HCT116 (cell line): ENCODE measurements around the gene WDR33. TPM values are rescaled to one million over a fixed set of nuclear protein-coding genes. Genes with fewer than 3 reads are reported as not detected.

Experiments
- ATAC-seq: fragments of 200-7000 bp; cut with Tn5 transposase; 2 replicates; pipeline ENCODE4 v1.9.1; 2020; ENCODE audit warnings: mild to moderate bottlenecking, moderate library complexity
- BruUV-seq: library from RNA; stranded (reverse); fragments of 400-500 nt; replicated peaks from 2 replicates; lab custom pipeline; 2021; lab: Mats Ljungman, UMichigan
- CTCF ChIA-PET: fragments of 300-600 bp; sonication (Branson Sonifier 250); formaldehyde crosslinking; loops from one replicate; lab custom pipeline; 2021; ENCODE audit warnings: antibody characterized with exemption; lab: Charles Lee
- POLR2A ChIA-PET: fragments of 300-600, 350-600 bp; sonication (Branson Sonifier 250); formaldehyde crosslinking; loops from one replicate; lab custom pipeline; 2021; ENCODE audit warnings: antibody characterized with exemption; lab: Charles Lee
- RAD21 ChIA-PET, 2 experiments: fragments of 300-600 bp; sonication (Branson Sonifier 250); formaldehyde crosslinking; loops; one replicate each; lab custom pipeline; 2023; ENCODE audit warnings: low total read pairs in 2 of 2; ENCODE audit not compliant: uncharacterized antibody in 2 of 2, unreplicated experiment in 2 of 2, low non-redundant PET in 1 of 2; lab: Charles Lee
- DNase-seq: peaks from one replicate; pipeline ENCODE4 v3.0.0-alpha.2; 2010; ENCODE audit warnings: low read depth, low spot score
- H2AFZ ChIP-seq: fragments of 200-600 bp; shearing (Covaris generic), sonication (generic); 2 replicates; pipeline ENCODE4 v1.6.1; 2017; ENCODE audit warnings: low read depth, mixed run types, mixed read lengths, antibody characterized with exemption, low read length; ENCODE audit not compliant: poor library complexity, severe bottlenecking
- H3K27ac ChIP-seq: 2 replicates; pipeline ENCODE4 v1.5.1; 2012; ENCODE audit warnings: low read depth, low read length
- H3K27me3 ChIP-seq: fragments of 200-600 bp; sonication (generic); 2 replicates; pipeline ENCODE4 v1.6.1; 2016; ENCODE audit warnings: mixed run types, low read length, mixed read lengths; ENCODE audit not compliant: insufficient read depth
- H3K36me3 ChIP-seq, 2 experiments: fragments of 200-500 bp in 1 of 2; fragments of 200-600 bp in 1 of 2; sonication (Bioruptor generic) in 1 of 2; sonication (generic) in 1 of 2; 2 replicates each; pipeline versions ENCODE4 v1.5.1 to v1.6.1; 2014 to 2016; ENCODE audit warnings: low read length in 2 of 2, inconsistent platforms in 1 of 2, mixed read lengths in 1 of 2, mixed run types in 1 of 2; ENCODE audit not compliant: insufficient read depth in 2 of 2, control insufficient read depth in 1 of 2
- H3K4me1 ChIP-seq, 2 experiments: fragments of 200-600 bp in 1 of 2; sonication (generic) in 1 of 2; 2 replicates each; pipeline versions ENCODE4 v1.5.1 to v1.6.1; 2012 to 2017; ENCODE audit warnings: low read length in 2 of 2, inconsistent platforms in 1 of 2, mild to moderate bottlenecking in 1 of 2, mixed read lengths in 1 of 2, mixed run types in 1 of 2, moderate library complexity in 1 of 2; ENCODE audit not compliant: insufficient read depth in 2 of 2, control insufficient read depth in 1 of 2
- H3K4me2 ChIP-seq: fragments of 200-600 bp; sonication (generic); 2 replicates; pipeline ENCODE4 v1.6.1; 2017; ENCODE audit warnings: mixed run types, low read length, mixed read lengths
- H3K4me3 ChIP-seq, 2 experiments: fragments of 200-600 bp in 1 of 2; sonication (generic) in 1 of 2; replicated peaks in 1 of 2; 2 replicates each; pipeline ENCODE4 v1.5.1; 2011 to 2016; ENCODE audit warnings: low read length in 2 of 2, control low read depth in 1 of 2, low read depth in 1 of 2, mild to moderate bottlenecking in 1 of 2, mixed read lengths in 1 of 2, mixed run types in 1 of 2
- H3K79me2 ChIP-seq: fragments of 200-600 bp; sonication (generic); 2 replicates; pipeline ENCODE4 v1.6.1; 2017; ENCODE audit warnings: mild to moderate bottlenecking, mixed run types, low read length, moderate library complexity, mixed read lengths; ENCODE audit not compliant: insufficient read depth
- H3K9ac ChIP-seq: fragments of 200-600 bp; sonication (generic); 2 replicates; pipeline ENCODE4 v1.6.1; 2016; ENCODE audit warnings: low read length, mixed read lengths
- H3K9me2 ChIP-seq: fragments of 200-600 bp; sonication (generic), shearing (Covaris generic); 2 replicates; pipeline ENCODE4 v1.6.1; 2017; ENCODE audit warnings: mixed run types, mild to moderate bottlenecking, moderate library complexity; ENCODE audit not compliant: insufficient read depth
- H3K9me3 ChIP-seq, 2 experiments: fragments of 200-500 bp in 1 of 2; fragments of 200-600 bp in 1 of 2; sonication (Bioruptor generic) in 1 of 2; sonication (generic) in 1 of 2; 2 replicates each; pipeline ENCODE4 v1.6.1; 2014 to 2017; ENCODE audit warnings: low read length in 2 of 2, mixed read lengths in 2 of 2, inconsistent platforms in 1 of 2, low read depth in 1 of 2, mild to moderate bottlenecking in 1 of 2, mixed run types in 1 of 2, moderate library complexity in 1 of 2; ENCODE audit not compliant: control insufficient read depth in 1 of 2, insufficient read depth in 1 of 2
- H4K20me1 ChIP-seq: fragments of 200-600 bp; sonication (generic), shearing (Covaris generic); 2 replicates; pipeline ENCODE4 v1.6.1; 2017; ENCODE audit warnings: mixed run types, mild to moderate bottlenecking, moderate library complexity; ENCODE audit not compliant: insufficient read depth
- EGR1 ChIP-seq: IDR thresholded peaks from 2 replicates; pipeline ENCODE4 v1.6.1; 2012; ENCODE audit warnings: low read depth
- ELF1 ChIP-seq: IDR thresholded peaks from 2 replicates; pipeline ENCODE4 v1.6.1; 2012; ENCODE audit warnings: low read depth, borderline replicate concordance
- JUND ChIP-seq: IDR thresholded peaks from 2 replicates; pipeline ENCODE4 v1.6.1; 2012
- POLR2A ChIP-seq: IDR thresholded peaks from 2 replicates; pipeline ENCODE4 v1.7.0; 2011; ENCODE audit warnings: borderline replicate concordance; ENCODE audit not compliant: insufficient read depth, insufficient read length; ENCODE audit errors: extremely low read depth
- SIN3A ChIP-seq: IDR thresholded peaks from 2 replicates; pipeline ENCODE4 v1.6.1; 2012; ENCODE audit warnings: low read depth
- SP1 ChIP-seq: IDR thresholded peaks from 2 replicates; pipeline ENCODE4 v1.6.1; 2012; ENCODE audit warnings: low read depth
- TCF7L2 ChIP-seq: IDR thresholded peaks from 2 replicates; pipeline ENCODE4 v1.7.0; 2011; ENCODE audit warnings: borderline replicate concordance, inconsistent platforms; ENCODE audit not compliant: insufficient read depth, insufficient read length; ENCODE audit errors: extremely low read depth
- YY1 ChIP-seq: IDR thresholded peaks from 2 replicates; pipeline ENCODE4 v1.6.1; 2011; ENCODE audit warnings: low read length, low read depth, moderate library complexity, mild to moderate bottlenecking; ENCODE audit not compliant: insufficient replicate concordance; ENCODE audit errors: extremely low read depth
- intact Hi-C: fragments of 100-400 bp; cut with micrococcal nuclease; formaldehyde crosslinking; loops from 2 replicates; pipeline ENCODE4 v1.10.0; 2022
- total RNA-seq: library from RNA; stranded (reverse); gene quantifications from one replicate; pipeline ENCODE4 v1.2.1, GENCODE V29; 2021; ENCODE audit not compliant: unreplicated experiment
- TF ChIP-seq, protein P1 (sequence below): IDR thresholded peaks from 2 replicates; pipeline ENCODE4 v1.6.1; 2012; ENCODE audit warnings: low read depth
- TF ChIP-seq, protein P2 (sequence below): IDR thresholded peaks from 2 replicates; pipeline ENCODE4 v1.6.1; 2012

WDR33 gene
- total RNA-seq, 1 experiment from 2014 or later, result 52.5 TPM

DNA sequence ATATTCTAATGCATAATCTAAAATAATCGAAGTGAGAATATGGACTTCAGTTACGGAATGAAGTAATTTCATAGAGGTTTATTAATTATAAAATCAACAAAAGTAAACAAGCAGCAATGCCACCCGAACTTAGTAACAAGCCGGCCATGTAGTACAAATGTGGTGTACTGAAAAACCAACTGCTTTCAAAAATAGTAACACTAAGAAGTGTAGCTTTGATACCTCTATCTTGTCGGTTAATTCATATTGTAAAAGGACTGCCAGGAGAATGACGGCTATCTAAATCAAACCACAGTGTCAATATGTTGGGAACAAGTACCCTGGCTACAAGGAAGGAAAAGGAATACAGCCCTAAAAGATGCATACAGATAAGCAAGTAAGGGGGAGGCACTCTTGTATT is 48.5 kb downstream of the WDR33 start:
- POLR2A ChIA-PET, result no interaction called here
- peaks cover 15% of the 10 kb centered on the region; the same call in 1 of the 2 replicates for H3K79me2 ChIP-seq
- RAD21 ChIA-PET, result no interaction called here
- H3K4me3 ChIP-seq, result no peak overlapping the region
- H3K9me3 ChIP-seq, result no peaks in the 10 kb centered on the region
- H3K4me2 ChIP-seq, result no peak overlapping the region
- no peak overlapping the region for H2AFZ ChIP-seq
- H3K27me3 ChIP-seq, result no peaks in the 10 kb centered on the region
- intact Hi-C loops, result no loop called here
- BruUV-seq, result no TSS peak
- H3K9me2 ChIP-seq, result no peaks in the 10 kb centered on the region
- CTCF ChIA-PET, result no interaction called here
- H3K9ac ChIP-seq, result no peak overlapping the region
- H3K27ac ChIP-seq, result no peak overlapping the region
- no peaks in the 10 kb centered on the region; the same call in 1 of the 2 replicates for H4K20me1 ChIP-seq
- DNase-seq, result no peak
- no peak for TF ChIP-seq POLR2A
- TF ChIP-seq, protein P1, sequence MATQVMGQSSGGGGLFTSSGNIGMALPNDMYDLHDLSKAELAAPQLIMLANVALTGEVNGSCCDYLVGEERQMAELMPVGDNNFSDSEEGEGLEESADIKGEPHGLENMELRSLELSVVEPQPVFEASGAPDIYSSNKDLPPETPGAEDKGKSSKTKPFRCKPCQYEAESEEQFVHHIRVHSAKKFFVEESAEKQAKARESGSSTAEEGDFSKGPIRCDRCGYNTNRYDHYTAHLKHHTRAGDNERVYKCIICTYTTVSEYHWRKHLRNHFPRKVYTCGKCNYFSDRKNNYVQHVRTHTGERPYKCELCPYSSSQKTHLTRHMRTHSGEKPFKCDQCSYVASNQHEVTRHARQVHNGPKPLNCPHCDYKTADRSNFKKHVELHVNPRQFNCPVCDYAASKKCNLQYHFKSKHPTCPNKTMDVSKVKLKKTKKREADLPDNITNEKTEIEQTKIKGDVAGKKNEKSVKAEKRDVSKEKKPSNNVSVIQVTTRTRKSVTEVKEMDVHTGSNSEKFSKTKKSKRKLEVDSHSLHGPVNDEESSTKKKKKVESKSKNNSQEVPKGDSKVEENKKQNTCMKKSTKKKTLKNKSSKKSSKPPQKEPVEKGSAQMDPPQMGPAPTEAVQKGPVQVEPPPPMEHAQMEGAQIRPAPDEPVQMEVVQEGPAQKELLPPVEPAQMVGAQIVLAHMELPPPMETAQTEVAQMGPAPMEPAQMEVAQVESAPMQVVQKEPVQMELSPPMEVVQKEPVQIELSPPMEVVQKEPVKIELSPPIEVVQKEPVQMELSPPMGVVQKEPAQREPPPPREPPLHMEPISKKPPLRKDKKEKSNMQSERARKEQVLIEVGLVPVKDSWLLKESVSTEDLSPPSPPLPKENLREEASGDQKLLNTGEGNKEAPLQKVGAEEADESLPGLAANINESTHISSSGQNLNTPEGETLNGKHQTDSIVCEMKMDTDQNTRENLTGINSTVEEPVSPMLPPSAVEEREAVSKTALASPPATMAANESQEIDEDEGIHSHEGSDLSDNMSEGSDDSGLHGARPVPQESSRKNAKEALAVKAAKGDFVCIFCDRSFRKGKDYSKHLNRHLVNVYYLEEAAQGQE, result no peak
- TF ChIP-seq, protein P2, sequence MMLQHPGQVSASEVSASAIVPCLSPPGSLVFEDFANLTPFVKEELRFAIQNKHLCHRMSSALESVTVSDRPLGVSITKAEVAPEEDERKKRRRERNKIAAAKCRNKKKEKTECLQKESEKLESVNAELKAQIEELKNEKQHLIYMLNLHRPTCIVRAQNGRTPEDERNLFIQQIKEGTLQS, result no peak
- TF ChIP-seq JUND, result no peak
- TF ChIP-seq SIN3A, result no peak
- TF ChIP-seq ELF1, result no peak
- peaks cover 48 to 53% of the 10 kb centered on the region in 2 experiments for H3K36me3 ChIP-seq
- no peaks in the 10 kb centered on the region for H3K4me1 ChIP-seq
- no peak for ATAC-seq

DNA sequence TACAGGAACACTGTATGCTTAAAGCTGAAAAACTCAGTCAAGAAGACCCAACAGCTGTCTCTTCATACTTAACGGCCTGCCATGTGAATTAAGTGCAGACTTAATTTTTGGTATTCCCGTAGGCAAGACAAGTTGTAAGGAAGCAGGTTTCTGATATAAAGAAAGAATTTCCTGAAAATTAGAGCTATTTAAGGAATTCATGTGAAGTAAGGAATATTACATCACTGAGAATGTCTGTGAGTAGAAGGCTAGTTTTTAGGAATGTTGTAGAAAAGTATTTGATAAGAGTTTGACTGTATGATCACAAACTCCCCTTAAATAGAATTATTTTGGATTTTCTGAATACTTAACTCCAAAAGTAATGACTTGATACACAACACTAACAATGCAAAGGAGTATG is 51.0 kb downstream of the WDR33 start:
- CTCF ChIA-PET, result no interaction called here
- ATAC-seq (no peak), DNase-seq (no peak)
- Histone ChIP-seq H3K79me2 (peaks cover 11% of the 10 kb centered on the region; the same call in 1 of the 2 replicates), H3K4me2 (no peak overlapping the region), H3K9me2 (no peaks in the 10 kb centered on the region), H3K27ac (no peak overlapping the region), H3K9ac (no peak overlapping the region), H3K27me3 (no peaks in the 10 kb centered on the region), H3K9me3 (no peaks in the 10 kb centered on the region), H3K4me3 (no peak overlapping the region)
- intact Hi-C loops, result loop anchor here (5.0 kb wide), 1 partner anchor 38 kb away; no protein-coding TSS in a partner anchor
- BruUV-seq, result no TSS peak
- TF ChIP-seq SP1, result no peak
- no peak for TF ChIP-seq YY1
- TF ChIP-seq TCF7L2, result no peak
- no peak for TF ChIP-seq SIN3A
- TF ChIP-seq, protein P1, result no peak
- TF ChIP-seq EGR1, result no peak
- TF ChIP-seq, all 23 proteins: peak for 0
- no peaks in the 10 kb centered on the region for H3K4me1 ChIP-seq
- H3K36me3 ChIP-seq, result peaks cover 39 to 44% of the 10 kb centered on the region in 2 experiments
- ChIA-PET POLR2A (no interaction called here), RAD21 (no interaction called here)
- H4K20me1 ChIP-seq, result no peaks in the 10 kb centered on the region; the same call in 1 of the 2 replicates
- H2AFZ ChIP-seq, result no peak overlapping the region
